ENCODE measurements around the gene CLIC4. TPM values are rescaled to one million over a fixed set of nuclear protein-coding genes. Genes with fewer than 3 reads are reported as not detected.

Gene CLIC4
- total RNA-seq, 4 donors from 2014 or later, result 145 to 344 (median 181) TPM

DNA sequence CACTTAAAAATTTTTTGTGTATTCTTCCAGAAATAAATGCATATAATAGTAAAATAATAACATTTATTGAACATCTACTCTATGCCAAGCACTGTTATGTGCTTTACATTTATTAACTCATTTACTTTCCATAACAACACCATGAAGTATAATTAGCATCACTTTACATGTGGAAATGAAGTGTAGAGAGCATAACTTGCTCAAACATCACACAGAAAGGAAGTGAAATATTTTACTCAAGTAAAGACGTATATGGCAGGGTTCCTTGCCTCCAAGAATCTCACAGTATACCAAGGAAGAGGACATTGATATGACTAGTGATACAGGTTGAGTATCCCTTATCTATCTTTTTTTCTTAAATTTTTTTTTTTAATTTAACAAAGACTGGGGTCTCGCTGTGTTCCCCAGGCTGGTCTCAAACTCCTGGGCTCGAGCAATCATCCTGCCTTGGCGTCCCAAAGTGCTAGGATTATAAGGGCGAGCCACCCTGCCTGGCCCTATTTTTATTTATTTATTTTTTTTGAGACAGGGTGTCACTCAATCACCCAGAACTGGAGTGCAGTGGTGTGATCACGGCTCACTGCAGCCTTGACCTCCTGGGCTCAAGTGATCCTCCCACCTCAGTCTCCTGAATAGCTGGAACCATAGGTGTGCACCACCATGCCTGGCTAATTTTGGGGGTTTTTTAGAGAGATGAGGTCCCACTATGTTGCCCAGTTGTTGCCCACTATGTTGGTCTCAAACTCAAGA lies 7.7 kb upstream of the CLIC4 start:
- TF ChIP-seq, protein P1, sequence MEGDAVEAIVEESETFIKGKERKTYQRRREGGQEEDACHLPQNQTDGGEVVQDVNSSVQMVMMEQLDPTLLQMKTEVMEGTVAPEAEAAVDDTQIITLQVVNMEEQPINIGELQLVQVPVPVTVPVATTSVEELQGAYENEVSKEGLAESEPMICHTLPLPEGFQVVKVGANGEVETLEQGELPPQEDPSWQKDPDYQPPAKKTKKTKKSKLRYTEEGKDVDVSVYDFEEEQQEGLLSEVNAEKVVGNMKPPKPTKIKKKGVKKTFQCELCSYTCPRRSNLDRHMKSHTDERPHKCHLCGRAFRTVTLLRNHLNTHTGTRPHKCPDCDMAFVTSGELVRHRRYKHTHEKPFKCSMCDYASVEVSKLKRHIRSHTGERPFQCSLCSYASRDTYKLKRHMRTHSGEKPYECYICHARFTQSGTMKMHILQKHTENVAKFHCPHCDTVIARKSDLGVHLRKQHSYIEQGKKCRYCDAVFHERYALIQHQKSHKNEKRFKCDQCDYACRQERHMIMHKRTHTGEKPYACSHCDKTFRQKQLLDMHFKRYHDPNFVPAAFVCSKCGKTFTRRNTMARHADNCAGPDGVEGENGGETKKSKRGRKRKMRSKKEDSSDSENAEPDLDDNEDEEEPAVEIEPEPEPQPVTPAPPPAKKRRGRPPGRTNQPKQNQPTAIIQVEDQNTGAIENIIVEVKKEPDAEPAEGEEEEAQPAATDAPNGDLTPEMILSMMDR (IDR thresholded peaks at IDR 0.05; ENCODE audit: low read depth), result no peak

GRCh38 chr1:24739241-24739640 lies 6.0 kb upstream of the CLIC4 start:
- TF ChIP-seq, protein P1 (IDR thresholded peaks at IDR 0.05; ENCODE audit: low read depth), result no peak

- TF ChIP-seq, protein P1 (IDR thresholded peaks at IDR 0.05; ENCODE audit: low read depth), result no peak
These were observed 2.9 kb upstream of the CLIC4 start for GRCh38 chr1:24742090-24742938.

- TF ChIP-seq, protein P1 (IDR thresholded peaks at IDR 0.05; ENCODE audit: low read depth), result no peak
These were observed 1.6 kb upstream of the CLIC4 start for GRCh38 chr1:24743404-24744211.

GRCh38 chr1:24745711-24746413 lies 615 bp downstream of the CLIC4 start:
- TF ChIP-seq, protein P1 (IDR thresholded peaks at IDR 0.05; ENCODE audit: low read depth), result no peak

GRCh38 chr1:24748191-24749121 lies 3.2 kb downstream of the CLIC4 start:
- TF ChIP-seq, protein P1 (IDR thresholded peaks at IDR 0.05; ENCODE audit: low read depth), result no peak
